ENCODE results near the gene SMAD9. TPM values are rescaled to one million over a fixed set of nuclear protein-coding genes. Genes with fewer than 3 reads are reported as not detected.

Gene SMAD9
- total RNA-seq, 1 donor from 2014 or later, result 13.5 TPM

- peaks cover 0 to 5% of the 10 kb centered on the region in 2 donors for H3K36me3 ChIP-seq
- H3K4me3 ChIP-seq, result no peak overlapping the region
- peaks cover 33% of the 10 kb centered on the region for H3K4me1 ChIP-seq
- intact Hi-C loops (cut with DNase I), result no loop called here
- H3K27ac ChIP-seq, result no peak overlapping the region
- no peak for DNase-seq (ENCODE audit: extremely low spot score in 2 of 2)
- no peaks in the 10 kb centered on the region for H3K9me3 ChIP-seq
- H3K27me3 ChIP-seq, result no peaks in the 10 kb centered on the region
- no peak for TF ChIP-seq POLR2AphosphoS5 (IDR thresholded peaks at IDR 0.05; ENCODE audit: insufficient read depth in 1 of 2, low read depth in 1 of 2)
- TF ChIP-seq POLR2A (IDR thresholded peaks at IDR 0.05), result no peak
- TF ChIP-seq CTCF (IDR thresholded peaks at IDR 0.05), result no peak
Measured at GRCh38 chr13:36822785-36823184, 97.3 kb downstream of the SMAD9 start.

- no peak for TF ChIP-seq POLR2A (IDR thresholded peaks at IDR 0.05)
- no peak for TF ChIP-seq POLR2AphosphoS5 (IDR thresholded peaks at IDR 0.05; ENCODE audit: insufficient read depth in 1 of 2, low read depth in 1 of 2)
- no peak for TF ChIP-seq CTCF (IDR thresholded peaks at IDR 0.05)
- Histone ChIP-seq H3K9me3 (no peaks in the 10 kb centered on the region), H3K4me3 (peak overlapping the region; percentile 79 to 81), H3K27me3 (no peaks in the 10 kb centered on the region), H3K27ac (peak overlapping the region; percentile 81), H3K4me1 (peaks cover 33% of the 10 kb centered on the region), H3K36me3 (no peaks in the 10 kb centered on the region)
- intact Hi-C loops (cut with DNase I), result no loop called here
- no peak for DNase-seq (ENCODE audit: extremely low spot score in 2 of 2)
Measured at GRCh38 chr13:36820222-36820621, 99.8 kb downstream of the SMAD9 start.

GRCh38 chr13:36819739-36820090, 100.3 kb downstream of the SMAD9 start:
- Histone ChIP-seq H3K27ac (peak overlapping the region; percentile 81), H3K9me3 (no peaks in the 10 kb centered on the region), H3K36me3 (no peaks in the 10 kb centered on the region), H3K27me3 (no peaks in the 10 kb centered on the region), H3K4me1 (peaks cover 33% of the 10 kb centered on the region), H3K4me3 (peak overlapping the region; percentile 79 to 81)
- TF ChIP-seq POLR2A (IDR thresholded peaks at IDR 0.05), result no peak
- TF ChIP-seq POLR2AphosphoS5 (IDR thresholded peaks at IDR 0.05; ENCODE audit: insufficient read depth in 1 of 2, low read depth in 1 of 2), result no peak
- no peak for TF ChIP-seq CTCF (IDR thresholded peaks at IDR 0.05)
- intact Hi-C loops (cut with DNase I), result no loop called here
- DNase-seq (ENCODE audit: extremely low spot score in 2 of 2), result no peak

- intact Hi-C loops (cut with DNase I), result no loop called here
- H3K4me1 ChIP-seq, result peaks cover 33% of the 10 kb centered on the region
Measured at GRCh38 chr13:36818804-36819738, 101.0 kb downstream of the SMAD9 start, which contains the start of gene RFXAP. Gene RFXAP, plus strand, starts transcription at chr13:36819222. Its CDS starts 136 bp downstream, at chr13:36819358.

More at GRCh38 chr13:36818804-36819738, 101.0 kb downstream of the SMAD9 start, which contains the start of gene RFXAP:
- TF ChIP-seq CTCF (IDR thresholded peaks at IDR 0.05) (peak in 1 of 3 experiments; percentile 14), POLR2AphosphoS5 (IDR thresholded peaks at IDR 0.05; ENCODE audit: insufficient read depth in 1 of 2, low read depth in 1 of 2) (peak; percentile 43 to 64), POLR2A (IDR thresholded peaks at IDR 0.05) (peak in 1 of 2 donors; percentile 53)
- Histone ChIP-seq H3K27ac (peak within 1 kb of the TSS; percentile 81), H3K36me3 (no peaks in the 10 kb centered on the region), H3K9me3 (no peaks in the 10 kb centered on the region), H3K27me3 (no peaks in the 10 kb centered on the region), H3K4me3 (peak within 1 kb of the TSS; percentile 79 to 81)
- DNase-seq (ENCODE audit: extremely low spot score in 2 of 2), result no peak
